ENCODE measurements around the gene MALSU1. TPM values are rescaled to one million over a fixed set of nuclear protein-coding genes. Genes with fewer than 3 reads are reported as not detected.

Gene MALSU1
- total and polyA plus RNA-seq, 2 of the 13 experiments (the other 11 are each of a cell fraction or from before 2014, with no cell fraction given): 72.0 to 141 TPM

- TF ChIP-seq NFIC (IDR thresholded peaks at IDR 0.05; ENCODE audit: low read length) (peak; percentile 90), HMG20B (CRISPR knock-in tag; conservative IDR thresholded peaks at IDR 0.05) (no peak), RFXAP (CRISPR knock-in tag; IDR thresholded peaks at IDR 0.05; ENCODE audit: borderline replicate concordance) (no peak), ZBTB39 (CRISPR knock-in tag; IDR thresholded peaks at IDR 0.05) (no peak), ZNF292 (CRISPR knock-in tag; IDR thresholded peaks at IDR 0.05; ENCODE audit: borderline replicate concordance, low read depth) (0 out of 2 replicates have a peak, but pooled peaks have one; percentile 23), EP300 (IDR thresholded peaks at IDR 0.05; ENCODE audit: low read depth in 2 of 2, low read length in 2 of 2) (peak in 1 of 2 experiments; percentile 83; a peak in 2 of 4 replicates), EP300 (CRISPR knock-in tag; IDR thresholded peaks at IDR 0.05; ENCODE audit: borderline replicate concordance) (0 out of 2 replicates have a peak, but pooled peaks have one; percentile 49), SNAI1 (CRISPR knock-in tag; IDR thresholded peaks at IDR 0.05; ENCODE audit: borderline replicate concordance) (no peak), MBD4 (IDR thresholded peaks at IDR 0.05; ENCODE audit: borderline replicate concordance, low read length) (0 out of 2 replicates have a peak, but pooled peaks have one; percentile 35), ZSCAN29 (CRISPR knock-in tag; conservative IDR thresholded peaks at IDR 0.05) (0 out of 2 replicates have a peak, but pooled peaks have one; percentile 28), HDAC2 (CRISPR knock-in tag; IDR thresholded peaks at IDR 0.05) (peak; percentile 49), MTA3 (CRISPR knock-in tag; IDR thresholded peaks at IDR 0.05) (no peak), MED13 (CRISPR knock-in tag; IDR thresholded peaks at IDR 0.05) (no peak; the same call in 1 of the 2 replicates), TBP (CRISPR knock-in tag; IDR thresholded peaks at IDR 0.05) (no peak), ISX (CRISPR knock-in tag; conservative IDR thresholded peaks at IDR 0.05) (no peak)
- TF ChIP-seq, protein P1, sequence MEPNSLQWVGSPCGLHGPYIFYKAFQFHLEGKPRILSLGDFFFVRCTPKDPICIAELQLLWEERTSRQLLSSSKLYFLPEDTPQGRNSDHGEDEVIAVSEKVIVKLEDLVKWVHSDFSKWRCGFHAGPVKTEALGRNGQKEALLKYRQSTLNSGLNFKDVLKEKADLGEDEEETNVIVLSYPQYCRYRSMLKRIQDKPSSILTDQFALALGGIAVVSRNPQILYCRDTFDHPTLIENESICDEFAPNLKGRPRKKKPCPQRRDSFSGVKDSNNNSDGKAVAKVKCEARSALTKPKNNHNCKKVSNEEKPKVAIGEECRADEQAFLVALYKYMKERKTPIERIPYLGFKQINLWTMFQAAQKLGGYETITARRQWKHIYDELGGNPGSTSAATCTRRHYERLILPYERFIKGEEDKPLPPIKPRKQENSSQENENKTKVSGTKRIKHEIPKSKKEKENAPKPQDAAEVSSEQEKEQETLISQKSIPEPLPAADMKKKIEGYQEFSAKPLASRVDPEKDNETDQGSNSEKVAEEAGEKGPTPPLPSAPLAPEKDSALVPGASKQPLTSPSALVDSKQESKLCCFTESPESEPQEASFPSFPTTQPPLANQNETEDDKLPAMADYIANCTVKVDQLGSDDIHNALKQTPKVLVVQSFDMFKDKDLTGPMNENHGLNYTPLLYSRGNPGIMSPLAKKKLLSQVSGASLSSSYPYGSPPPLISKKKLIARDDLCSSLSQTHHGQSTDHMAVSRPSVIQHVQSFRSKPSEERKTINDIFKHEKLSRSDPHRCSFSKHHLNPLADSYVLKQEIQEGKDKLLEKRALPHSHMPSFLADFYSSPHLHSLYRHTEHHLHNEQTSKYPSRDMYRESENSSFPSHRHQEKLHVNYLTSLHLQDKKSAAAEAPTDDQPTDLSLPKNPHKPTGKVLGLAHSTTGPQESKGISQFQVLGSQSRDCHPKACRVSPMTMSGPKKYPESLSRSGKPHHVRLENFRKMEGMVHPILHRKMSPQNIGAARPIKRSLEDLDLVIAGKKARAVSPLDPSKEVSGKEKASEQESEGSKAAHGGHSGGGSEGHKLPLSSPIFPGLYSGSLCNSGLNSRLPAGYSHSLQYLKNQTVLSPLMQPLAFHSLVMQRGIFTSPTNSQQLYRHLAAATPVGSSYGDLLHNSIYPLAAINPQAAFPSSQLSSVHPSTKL (CRISPR knock-in tag; IDR thresholded peaks at IDR 0.05): peak; percentile 90
- TF ChIP-seq, protein P2, sequence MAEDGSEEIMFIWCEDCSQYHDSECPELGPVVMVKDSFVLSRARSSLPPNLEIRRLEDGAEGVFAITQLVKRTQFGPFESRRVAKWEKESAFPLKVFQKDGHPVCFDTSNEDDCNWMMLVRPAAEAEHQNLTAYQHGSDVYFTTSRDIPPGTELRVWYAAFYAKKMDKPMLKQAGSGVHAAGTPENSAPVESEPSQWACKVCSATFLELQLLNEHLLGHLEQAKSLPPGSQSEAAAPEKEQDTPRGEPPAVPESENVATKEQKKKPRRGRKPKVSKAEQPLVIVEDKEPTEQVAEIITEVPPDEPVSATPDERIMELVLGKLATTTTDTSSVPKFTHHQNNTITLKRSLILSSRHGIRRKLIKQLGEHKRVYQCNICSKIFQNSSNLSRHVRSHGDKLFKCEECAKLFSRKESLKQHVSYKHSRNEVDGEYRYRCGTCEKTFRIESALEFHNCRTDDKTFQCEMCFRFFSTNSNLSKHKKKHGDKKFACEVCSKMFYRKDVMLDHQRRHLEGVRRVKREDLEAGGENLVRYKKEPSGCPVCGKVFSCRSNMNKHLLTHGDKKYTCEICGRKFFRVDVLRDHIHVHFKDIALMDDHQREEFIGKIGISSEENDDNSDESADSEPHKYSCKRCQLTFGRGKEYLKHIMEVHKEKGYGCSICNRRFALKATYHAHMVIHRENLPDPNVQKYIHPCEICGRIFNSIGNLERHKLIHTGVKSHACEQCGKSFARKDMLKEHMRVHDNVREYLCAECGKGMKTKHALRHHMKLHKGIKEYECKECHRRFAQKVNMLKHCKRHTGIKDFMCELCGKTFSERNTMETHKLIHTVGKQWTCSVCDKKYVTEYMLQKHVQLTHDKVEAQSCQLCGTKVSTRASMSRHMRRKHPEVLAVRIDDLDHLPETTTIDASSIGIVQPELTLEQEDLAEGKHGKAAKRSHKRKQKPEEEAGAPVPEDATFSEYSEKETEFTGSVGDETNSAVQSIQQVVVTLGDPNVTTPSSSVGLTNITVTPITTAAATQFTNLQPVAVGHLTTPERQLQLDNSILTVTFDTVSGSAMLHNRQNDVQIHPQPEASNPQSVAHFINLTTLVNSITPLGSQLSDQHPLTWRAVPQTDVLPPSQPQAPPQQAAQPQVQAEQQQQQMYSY (CRISPR knock-in tag; IDR thresholded peaks at IDR 0.05): no peak
These were observed 58.3 kb downstream of the MALSU1 start (continued) for GRCh38 chr7:23357190-23358093.
